Right atrium auricular region (tissue), 2 donors: ENCODE measurements around the gene FZD10. TPM values are rescaled to one million over a fixed set of nuclear protein-coding genes. Genes with fewer than 3 reads are reported as not detected.

ENCODE experiments used
- DNase-seq: peaks from one replicate; pipeline ENCODE4 v3.0.0-alpha.2; 2019; ENCODE audit warnings: low spot score
- H3K27ac ChIP-seq, 2 donors: fragments of 200-600 bp; sonication (generic); 1 replicate in 1 of 2; 2 replicates in 1 of 2; pipeline ENCODE4 v1.5.1; 2016 to 2019
- H3K27me3 ChIP-seq, 2 donors: fragments of 200-600 bp; sonication (generic); one replicate each; pipeline versions ENCODE4 v1.5.1 to v1.6.0; 2017 to 2019
- H3K36me3 ChIP-seq: fragments of 200-600 bp; sonication (generic); one replicate; pipeline ENCODE4 v1.5.1; 2016
- H3K4me1 ChIP-seq, 2 donors: fragments of 200-600 bp; sonication (generic); one replicate each; pipeline versions ENCODE4 v1.5.1 to v1.6.0; 2017 to 2019
- H3K4me3 ChIP-seq, 2 donors: fragments of 200-600 bp; sonication (generic); 1 replicate in 1 of 2; 2 replicates in 1 of 2; pipeline ENCODE4 v1.5.1; 2017 to 2019; ENCODE audit warnings: mild to moderate bottlenecking in 1 of 2, moderate library complexity in 1 of 2
- H3K9me3 ChIP-seq, 2 donors: fragments of 200-600 bp; sonication (generic); one replicate each; pipeline ENCODE4 v1.5.1; 2019
- total RNA-seq, 2 donors: library from RNA; depleted of rRNA; stranded (reverse); fragments of >200 nt; gene quantifications; one replicate each; pipeline ENCODE4 v1.1.0, GENCODE V29; 2016
- TF ChIP-seq, protein P1 (sequence below), 2 donors: fragments of 200-600 bp; sonication (generic); IDR thresholded peaks; one replicate each; pipeline ENCODE4 v1.5.1; 2019; ENCODE audit warnings: antibody characterized with exemption in 2 of 2

FZD10 gene
- total RNA-seq, 2 donors from 2014 or later = 0.19 to 0.28 TPM

DNA sequence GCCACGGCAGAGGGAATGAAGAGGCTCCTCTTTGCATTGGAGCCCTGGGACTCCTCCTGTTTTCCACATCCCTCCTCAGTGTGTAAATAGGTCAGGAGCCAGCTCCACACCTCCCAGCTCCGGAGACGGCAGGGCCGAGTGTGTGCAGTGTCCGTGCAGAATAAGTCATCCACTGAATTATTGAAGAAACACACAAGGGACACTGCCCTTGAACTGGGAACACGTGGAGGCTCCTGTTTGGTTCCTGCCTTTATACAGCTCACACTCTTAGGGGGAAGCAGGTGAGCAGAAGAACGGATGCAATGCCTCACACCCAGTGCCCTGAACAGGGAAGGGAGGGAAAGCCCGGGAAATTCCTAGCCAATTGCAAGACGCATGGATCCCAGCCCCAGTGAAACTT is 10.4 kb upstream of the FZD10 start:
- Histone ChIP-seq H3K27ac (no peak overlapping the region), H3K4me1 (no peaks in the 10 kb centered on the region), H3K9me3 (no peaks in the 10 kb centered on the region), H3K4me3 (no peak overlapping the region), H3K36me3 (no peaks in the 10 kb centered on the region), H3K27me3 (no peaks in the 10 kb centered on the region)
- TF ChIP-seq, protein P1, sequence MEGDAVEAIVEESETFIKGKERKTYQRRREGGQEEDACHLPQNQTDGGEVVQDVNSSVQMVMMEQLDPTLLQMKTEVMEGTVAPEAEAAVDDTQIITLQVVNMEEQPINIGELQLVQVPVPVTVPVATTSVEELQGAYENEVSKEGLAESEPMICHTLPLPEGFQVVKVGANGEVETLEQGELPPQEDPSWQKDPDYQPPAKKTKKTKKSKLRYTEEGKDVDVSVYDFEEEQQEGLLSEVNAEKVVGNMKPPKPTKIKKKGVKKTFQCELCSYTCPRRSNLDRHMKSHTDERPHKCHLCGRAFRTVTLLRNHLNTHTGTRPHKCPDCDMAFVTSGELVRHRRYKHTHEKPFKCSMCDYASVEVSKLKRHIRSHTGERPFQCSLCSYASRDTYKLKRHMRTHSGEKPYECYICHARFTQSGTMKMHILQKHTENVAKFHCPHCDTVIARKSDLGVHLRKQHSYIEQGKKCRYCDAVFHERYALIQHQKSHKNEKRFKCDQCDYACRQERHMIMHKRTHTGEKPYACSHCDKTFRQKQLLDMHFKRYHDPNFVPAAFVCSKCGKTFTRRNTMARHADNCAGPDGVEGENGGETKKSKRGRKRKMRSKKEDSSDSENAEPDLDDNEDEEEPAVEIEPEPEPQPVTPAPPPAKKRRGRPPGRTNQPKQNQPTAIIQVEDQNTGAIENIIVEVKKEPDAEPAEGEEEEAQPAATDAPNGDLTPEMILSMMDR (IDR thresholded peaks at IDR 0.05) = no peak
- DNase-seq = no peak

DNA sequence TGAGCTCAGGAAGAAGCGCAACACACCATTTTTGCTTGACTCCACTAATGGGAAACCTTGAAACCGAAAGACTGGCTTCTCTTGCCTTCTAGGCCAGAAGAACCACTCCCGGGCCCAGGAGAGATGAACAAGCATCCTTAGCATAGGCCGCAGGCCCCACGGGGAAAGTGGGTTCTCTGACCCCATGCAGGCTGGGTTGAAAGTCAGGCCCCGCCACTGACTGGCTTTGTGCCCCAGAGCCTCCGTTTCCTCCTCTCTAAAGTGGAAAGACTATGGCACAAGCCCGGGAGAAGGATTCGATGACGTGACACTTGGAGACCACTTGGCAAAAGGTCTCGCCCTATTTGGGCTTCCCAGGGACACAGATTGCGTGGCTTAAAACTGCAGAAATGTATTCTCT is 9.9 kb upstream of the FZD10 start:
- H3K4me1 ChIP-seq = no peaks in the 10 kb centered on the region
- no peaks in the 10 kb centered on the region for H3K36me3 ChIP-seq
- H3K27me3 ChIP-seq = peaks cover 0 to 4% of the 10 kb centered on the region in 2 donors
- no peak overlapping the region for H3K4me3 ChIP-seq
- DNase-seq = no peak
- no peak overlapping the region for H3K27ac ChIP-seq
- TF ChIP-seq, protein P1 (IDR thresholded peaks at IDR 0.05) = no peak
- H3K9me3 ChIP-seq = no peaks in the 10 kb centered on the region

DNA sequence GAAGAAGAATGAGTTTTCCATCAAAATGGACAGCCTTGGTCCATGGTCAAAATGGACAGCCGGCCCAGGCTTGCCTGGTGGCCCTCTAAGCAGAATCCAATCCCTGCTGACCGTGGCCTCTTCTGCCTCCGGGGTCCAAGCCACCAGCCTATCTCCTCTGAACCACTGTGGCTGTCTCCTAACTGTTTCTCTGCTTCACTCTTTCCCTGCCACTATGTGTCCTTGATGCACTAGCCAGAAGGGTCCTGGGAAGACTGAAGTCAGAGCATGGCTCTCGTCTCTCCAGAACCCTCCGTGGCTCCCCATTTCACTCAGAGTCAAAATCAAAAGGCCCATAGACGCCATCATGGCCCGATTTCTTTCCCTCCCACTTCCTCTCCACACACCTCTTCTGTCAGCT is 8.5 kb upstream of the FZD10 start:
- Histone ChIP-seq H3K4me1 (no peaks in the 10 kb centered on the region), H3K27ac (no peak overlapping the region), H3K9me3 (no peaks in the 10 kb centered on the region), H3K36me3 (no peaks in the 10 kb centered on the region), H3K27me3 (peaks cover 0 to 6% of the 10 kb centered on the region in 2 donors), H3K4me3 (no peak overlapping the region)
- TF ChIP-seq, protein P1 (IDR thresholded peaks at IDR 0.05) = no peak
- DNase-seq = no peak

DNA sequence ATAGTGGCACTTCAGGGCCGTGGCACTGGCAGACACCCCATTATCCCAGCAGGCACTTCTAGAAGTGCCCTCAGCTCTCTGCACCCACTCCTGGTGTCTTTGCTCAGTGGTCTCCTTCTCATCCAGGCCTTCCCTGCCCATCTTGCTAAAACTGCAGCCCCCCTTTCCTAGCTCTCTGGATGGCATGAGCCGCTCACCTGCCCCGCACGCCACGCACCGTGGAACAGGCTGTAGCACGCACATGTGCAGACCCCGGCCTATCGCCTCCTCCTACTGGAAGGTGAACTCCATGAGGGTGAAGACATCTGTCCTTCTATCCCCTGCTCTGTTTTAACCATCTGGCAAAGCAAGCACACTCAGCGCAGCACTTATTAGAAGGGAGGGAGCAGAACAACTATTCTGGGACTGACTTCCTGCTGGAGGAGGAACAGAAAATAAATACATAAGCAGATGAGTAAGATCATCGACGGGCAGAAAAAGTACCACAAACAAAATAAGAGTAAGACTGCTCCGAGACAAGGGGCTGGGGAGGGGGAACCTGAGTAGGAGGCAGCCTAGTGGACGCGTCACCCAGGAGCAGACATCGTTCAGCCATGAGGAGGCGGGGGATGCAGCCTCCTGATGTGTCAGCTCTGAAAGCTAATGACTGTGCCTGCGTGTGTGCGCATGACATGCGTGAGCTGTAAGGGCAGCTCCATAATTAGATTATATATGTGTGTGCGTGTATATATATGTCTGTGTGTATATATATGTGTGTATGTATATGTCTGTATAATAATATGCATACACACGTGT is 7.8 kb upstream of the FZD10 start:
- TF ChIP-seq, protein P1 (IDR thresholded peaks at IDR 0.05) = no peak
- Histone ChIP-seq H3K9me3 (no peaks in the 10 kb centered on the region), H3K4me3 (no peak overlapping the region), H3K36me3 (no peaks in the 10 kb centered on the region), H3K4me1 (no peaks in the 10 kb centered on the region), H3K27me3 (peaks cover 0 to 10% of the 10 kb centered on the region in 2 donors), H3K27ac (no peak overlapping the region)
- DNase-seq = no peak

DNA sequence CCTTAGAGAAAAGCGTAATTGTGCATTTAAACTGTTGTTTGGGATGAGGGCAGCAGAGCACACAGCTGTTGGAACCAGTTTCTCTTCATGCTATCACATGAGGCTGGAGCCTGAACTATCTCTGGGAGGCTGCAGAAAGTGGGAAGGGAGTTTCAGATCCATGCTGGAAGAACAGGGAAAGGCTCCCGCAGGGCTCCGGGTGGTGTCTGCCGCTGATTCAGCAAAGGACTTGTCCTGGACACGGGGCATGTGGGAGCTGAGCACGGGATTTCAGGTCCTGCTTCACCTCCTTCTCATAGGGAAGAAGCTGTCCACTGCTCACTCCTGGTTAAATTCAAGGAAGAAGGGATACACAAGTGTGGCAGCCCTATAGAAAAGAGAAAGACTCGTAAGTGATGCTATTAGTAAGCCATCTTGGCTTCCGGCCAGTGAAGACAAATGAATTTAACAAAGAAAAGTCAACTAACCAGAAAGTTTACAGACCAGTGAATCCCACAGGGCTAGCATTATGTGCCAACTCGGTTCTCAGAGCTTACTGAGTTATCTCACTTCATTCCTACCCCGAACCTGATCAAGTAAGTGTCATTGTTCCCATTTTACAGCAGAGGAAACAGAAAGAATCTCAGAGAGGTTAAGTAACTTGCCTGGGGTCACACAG is 6.7 kb upstream of the FZD10 start:
- Histone ChIP-seq H3K27me3 (peaks cover 2 to 10% of the 10 kb centered on the region in 2 donors), H3K27ac (no peak overlapping the region)

More for the DNA sequence above, 6.7 kb upstream of the FZD10 start:
- Histone ChIP-seq H3K4me3 (no peak overlapping the region), H3K4me1 (peaks cover 0 to 5% of the 10 kb centered on the region in 2 donors), H3K36me3 (no peaks in the 10 kb centered on the region), H3K9me3 (no peaks in the 10 kb centered on the region)
- no peak for DNase-seq
- TF ChIP-seq, protein P1 (IDR thresholded peaks at IDR 0.05) = no peak
